K562 (cell line): Measurements from ENCODE around the gene GATA5. TPM values are rescaled to one million over a fixed set of nuclear protein-coding genes. Genes with fewer than 3 reads are reported as not detected.

Experiments used
- ATAC-seq: fragments of 200-7000 bp; cut with Tn5 transposase; 3 replicates; pipeline ENCODE4 v1.9.1; 2020; ENCODE audit warnings: moderate library complexity
- BruUV-seq: library from RNA; stranded (reverse); fragments of 400-500 nt; replicated peaks from 2 replicates; lab custom pipeline; 2021; lab: Mats Ljungman, UMichigan
- CTCF ChIA-PET: fragments of 300-600 bp; formaldehyde crosslinking; extraction: SDS; loops from one replicate; lab custom pipeline; 2021; ENCODE audit warnings: low intra/inter-chr PET ratio; lab: Yijun Ruan, JAX
- POLR2A ChIA-PET: fragments of 300-600, 350-650 bp; sonication (Branson Sonifier 250); formaldehyde crosslinking; extraction: SDS; loops from one replicate; lab custom pipeline; 2021; ENCODE audit warnings: antibody characterized with exemption, inconsistent platforms; lab: Yijun Ruan, JAX
- DNase-seq, 4 experiments: peaks; one replicate each; pipeline versions ENCODE4 v3.0.0 to v3.0.0-alpha.2; 2011 to 2018; ENCODE audit warnings: low spot score in 3 of 4, mixed read lengths in 3 of 4; ENCODE audit errors: extremely low read depth in 1 of 4
- FAIRE-seq: peaks from 2 replicates; lab custom pipeline; 2011; peaks lifted over from hg19 to GRCh38; lab: Jason Lieb, UNC
- H2AFZ ChIP-seq: 2 replicates; pipeline ENCODE4 v1.6.0; 2011; ENCODE audit warnings: low read depth, low read length, control low read depth, inconsistent platforms
- H3K27ac ChIP-seq: fragments of 200-600 bp; 3 replicates; pipeline ENCODE4 v1.8.0; 2011; ENCODE audit warnings: low read depth, mild to moderate bottlenecking, control low read depth, inconsistent platforms, low read length, moderate library complexity, mixed read lengths; ENCODE audit errors: extremely low read depth
- H3K27me3 ChIP-seq, 2 experiments: fragments of 300-600 bp in 1 of 2; 2 replicates in 1 of 2; 3 replicates in 1 of 2; pipeline versions ENCODE4 v1.6.0 to v1.8.0; 2011; ENCODE audit warnings: inconsistent platforms in 2 of 2, low read length in 2 of 2, mild to moderate bottlenecking in 1 of 2, mixed read lengths in 1 of 2, moderate library complexity in 1 of 2; ENCODE audit not compliant: control insufficient read depth in 2 of 2, insufficient read depth in 2 of 2
- H3K36me3 ChIP-seq: fragments of 300-600 bp; 3 replicates; pipeline ENCODE4 v1.8.0; 2011; ENCODE audit warnings: mild to moderate bottlenecking, low read length, inconsistent platforms; ENCODE audit not compliant: control insufficient read depth, insufficient read depth
- H3K4me1 ChIP-seq, 2 experiments: fragments of 200-600 bp in 1 of 2; replicated peaks in 1 of 2; 2 replicates in 1 of 2; 3 replicates in 1 of 2; pipeline versions ENCODE4 v1.5.1 to v1.8.0; 2011; ENCODE audit warnings: inconsistent platforms in 2 of 2, low read length in 2 of 2, mild to moderate bottlenecking in 1 of 2, mixed read lengths in 1 of 2, moderate library complexity in 1 of 2; ENCODE audit not compliant: control insufficient read depth in 2 of 2, insufficient read depth in 2 of 2
- H3K4me2 ChIP-seq: 2 replicates; pipeline ENCODE4 v1.6.1; 2011; ENCODE audit warnings: low read length, control low read depth, inconsistent platforms, mixed read lengths; ENCODE audit not compliant: insufficient read depth
- H3K4me3 ChIP-seq: fragments of 200-600 bp; sonication (generic), shearing (Covaris generic); 2 replicates; pipeline ENCODE4 v1.5.1; 2016; ENCODE audit warnings: control low read depth, inconsistent platforms
- H3K79me2 ChIP-seq: fragments of 200-600 bp; 3 replicates; pipeline ENCODE4 v1.8.0; 2011; ENCODE audit warnings: low read length, inconsistent platforms; ENCODE audit not compliant: control insufficient read depth, insufficient read depth
- H3K9ac ChIP-seq, 2 experiments: 2 replicates each; pipeline versions ENCODE4 v1.6.0 to v1.6.1; 2011; ENCODE audit warnings: low read depth in 2 of 2, low read length in 2 of 2, control low read depth in 1 of 2, inconsistent platforms in 1 of 2, mild to moderate bottlenecking in 1 of 2, mixed read lengths in 1 of 2; ENCODE audit not compliant: insufficient read depth in 1 of 2
- H3K9me1 ChIP-seq: one replicate; pipeline ENCODE4 v1.6.0; 2011; ENCODE audit warnings: inconsistent platforms, mild to moderate bottlenecking, low read length, moderate library complexity; ENCODE audit not compliant: control insufficient read depth, insufficient read depth
- H3K9me3 ChIP-seq: replicated peaks from 2 replicates; pipeline ENCODE4 v1.5.1; 2011; ENCODE audit warnings: low read depth, low read length, inconsistent platforms; ENCODE audit not compliant: control insufficient read depth, insufficient read depth
- H4K20me1 ChIP-seq: replicated peaks from 2 replicates; pipeline ENCODE4 v1.6.1; 2011; ENCODE audit warnings: low read length, inconsistent platforms, mixed read lengths; ENCODE audit not compliant: control insufficient read depth, insufficient read depth
- CXXC5 ChIP-seq: fragments of 250-450 bp; sonication (Bioruptor Pico); IDR thresholded peaks from 2 replicates; pipeline ENCODE4 v1.8.0; 2022; ENCODE audit warnings: inconsistent platforms, mild to moderate bottlenecking, moderate library complexity
- ETV1 ChIP-seq: fragments of 450-650 bp; conservative IDR thresholded peaks from 2 replicates; pipeline ENCODE4 v1.6.1; 2016; ENCODE audit warnings: missing genetic modification characterization, control low read depth, low read depth, missing compliant biosample characterization
- HMGN3 ChIP-seq: IDR thresholded peaks from 2 replicates; pipeline ENCODE4 v1.6.1; 2011; ENCODE audit warnings: borderline replicate concordance, low read depth, mild to moderate bottlenecking, mixed read lengths, low read length; ENCODE audit not compliant: insufficient read length; ENCODE audit errors: extremely low read depth
- HOXB6 ChIP-seq: fragments of 250-450 bp; sonication (Bioruptor Pico); IDR thresholded peaks from 2 replicates; pipeline ENCODE4 v1.5.1; 2022; ENCODE audit warnings: mild to moderate bottlenecking, borderline replicate concordance
- SMAD4 ChIP-seq: fragments of 250-450 bp; sonication (Bioruptor Pico); conservative IDR thresholded peaks from 2 replicates; pipeline ENCODE4 v1.8.0; 2021; ENCODE audit warnings: inconsistent platforms, mild to moderate bottlenecking, moderate library complexity
- ZNF165 ChIP-seq: fragments of 250-450 bp; sonication (Bioruptor Pico); IDR thresholded peaks from 2 replicates; pipeline ENCODE4 v1.4.0; 2020; ENCODE audit warnings: borderline replicate concordance
- WGBS: fragments of 100-300 bp; shearing (Covaris generic); methylation state at CpG from one replicate; pipeline ENCODE4 v1.1.6; 2016; ENCODE audit warnings: low coverage, mixed read lengths; ENCODE audit not compliant: insufficient coverage; ENCODE audit errors: missing lambda C conversion rate; 5-methylcytosine and 5-hydroxymethylcytosine counted together
- in situ Hi-C: fragments of 300-500 bp; cut with MboI; formaldehyde crosslinking; loops from 4 replicates; pipeline ENCODE4 v1.15.0; 2018; ENCODE audit warnings: inconsistent platforms, mixed read lengths
- intact Hi-C: fragments of 100-400 bp; cut with micrococcal nuclease; formaldehyde crosslinking; loops from 2 replicates; pipeline ENCODE4 v1.14.2; 2022
- polyA plus RNA-seq, 8 experiments: library from polyadenylated mRNA; depleted of rRNA in 4 of 8; stranded (reverse) in 5 of 8; unstranded in 3 of 8; fragments of >200 nt; fragmentation: Nextera tagmentation in 2 of 8; fragmentation: Illumina TruSeq in 1 of 8; extraction: Ambion mirVana in 2 of 8; extraction: Trizol in 1 of 8; gene quantifications; 2 replicates each; pipeline versions ENCODE4 v1.2.1 to v1.2.3, GENCODE V29; 2011 to 2014; ENCODE audit warnings: inconsistent platforms in 1 of 8, missing spikeins in 1 of 8
- total RNA-seq, 7 experiments: library from RNA; depleted of rRNA in 6 of 7; stranded (reverse); fragments of >200 nt in 6 of 7; fragmentation: Illumina TruSeq in 2 of 7; extraction: Trizol in 2 of 7; gene quantifications; 2 replicates each; pipeline versions ENCODE4 v1.2.1 to v1.2.3, GENCODE V29; 2011 to 2021; ENCODE audit warnings: low replicate concordance in 1 of 7
- TF ChIP-seq, protein P1 (sequence below): sonication (generic); formaldehyde crosslinking; IDR thresholded peaks from 2 replicates; pipeline ENCODE4 v1.8.0; 2023; ENCODE audit warnings: mild to moderate bottlenecking, missing genetic modification reagents

The GATA5 gene
- total and polyA plus RNA-seq, 9 of the 15 experiments (the other 6 are each of a cell fraction or from before 2014, with no cell fraction given) = 0.09 to 0.57 (median 0.20) TPM; not detected in 3

GRCh38 chr20:62522748-62523396 lies 47.1 kb upstream of the GATA5 start (continued):
- TF ChIP-seq HMGN3 = peak; percentile 46
- TF ChIP-seq HOXB6 (CRISPR knock-in tag) = no peak
- TF ChIP-seq ZNF165 (CRISPR knock-in tag) = no peak
- TF ChIP-seq CXXC5 (CRISPR knock-in tag) = peak; percentile 49; the same call in 1 of the 2 replicates

GRCh38 chr20:62519826-62520225 lies 44.0 kb upstream of the GATA5 start:
- H3K4me2 ChIP-seq = no peak overlapping the region
- DNase-seq = no peak
- no peaks in the 10 kb centered on the region for H3K79me2 ChIP-seq
- no peak overlapping the region for H2AFZ ChIP-seq
- ATAC-seq = no peak
- H4K20me1 ChIP-seq = no peaks in the 10 kb centered on the region
- in situ Hi-C loops = no loop called here
- peaks cover 2 to 13% of the 10 kb centered on the region in 2 experiments; a peak in 3 of 5 replicates for H3K27me3 ChIP-seq
- intact Hi-C loops = loop anchor here (5.0 kb wide), 1 partner anchor 97 kb away; no protein-coding TSS in a partner anchor
- no peaks in the 10 kb centered on the region for H3K36me3 ChIP-seq
- ChIA-PET CTCF (no interaction called here), POLR2A (interaction anchor here (0.8 to 1.1 kb wide), 2 partner anchors 14 to 353 kb away, joined by 3 to 4 read pairs; no protein-coding TSS in a partner anchor)
- no peak overlapping the region for H3K4me3 ChIP-seq
- TF ChIP-seq ETV1 (no peak), SMAD4 (CRISPR knock-in tag) (no peak)
- TF ChIP-seq, protein P1, sequence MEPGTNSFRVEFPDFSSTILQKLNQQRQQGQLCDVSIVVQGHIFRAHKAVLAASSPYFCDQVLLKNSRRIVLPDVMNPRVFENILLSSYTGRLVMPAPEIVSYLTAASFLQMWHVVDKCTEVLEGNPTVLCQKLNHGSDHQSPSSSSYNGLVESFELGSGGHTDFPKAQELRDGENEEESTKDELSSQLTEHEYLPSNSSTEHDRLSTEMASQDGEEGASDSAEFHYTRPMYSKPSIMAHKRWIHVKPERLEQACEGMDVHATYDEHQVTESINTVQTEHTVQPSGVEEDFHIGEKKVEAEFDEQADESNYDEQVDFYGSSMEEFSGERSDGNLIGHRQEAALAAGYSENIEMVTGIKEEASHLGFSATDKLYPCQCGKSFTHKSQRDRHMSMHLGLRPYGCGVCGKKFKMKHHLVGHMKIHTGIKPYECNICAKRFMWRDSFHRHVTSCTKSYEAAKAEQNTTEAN (CRISPR knock-in tag) = no peak
- H3K9me1 ChIP-seq = no peaks in the 10 kb centered on the region
- peak overlapping the region in 1 of 2 experiments; percentile 17; a peak in 1 of 4 replicates for H3K9ac ChIP-seq
- no TSS peak for BruUV-seq
- H3K9me3 ChIP-seq = no peaks in the 10 kb centered on the region
- H3K4me1 ChIP-seq = peaks cover 23 to 72% of the 10 kb centered on the region in 2 experiments
- no peak overlapping the region for H3K27ac ChIP-seq
- no peak for FAIRE-seq
- 30% methylated on average over 12 of the region's 13 CpGs for WGBS
